LNCAP (cell line): ENCODE data around the gene AMOTL1.

Source experiments
- TF ChIP-seq, protein P1 (sequence below): fragments of 450-650 bp; IDR thresholded peaks from 2 replicates; pipeline ENCODE4 v1.5.1; 2017; ENCODE audit warnings: mild to moderate bottlenecking

Gene AMOTL1

DNA sequence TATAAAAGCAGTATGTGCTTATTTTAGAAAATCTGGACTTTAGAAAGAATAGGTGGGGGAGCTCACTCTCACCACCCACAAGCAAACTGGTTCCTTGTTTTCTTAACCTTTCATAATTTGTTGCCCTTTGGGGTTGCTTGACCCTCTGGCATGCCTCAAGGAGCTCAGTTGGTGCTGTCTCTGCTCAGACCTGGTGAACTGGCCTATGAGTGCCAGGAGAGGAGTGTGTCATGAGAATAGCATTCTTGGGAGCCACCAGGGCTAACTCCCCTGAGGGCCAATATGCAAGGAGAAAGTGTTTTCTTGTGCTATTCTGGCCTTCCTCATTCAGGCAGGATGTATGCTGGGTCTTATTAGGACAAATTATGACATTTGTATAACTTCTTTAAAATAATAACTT lies 21.0 kb upstream of the AMOTL1 start:
- TF ChIP-seq, protein P1, sequence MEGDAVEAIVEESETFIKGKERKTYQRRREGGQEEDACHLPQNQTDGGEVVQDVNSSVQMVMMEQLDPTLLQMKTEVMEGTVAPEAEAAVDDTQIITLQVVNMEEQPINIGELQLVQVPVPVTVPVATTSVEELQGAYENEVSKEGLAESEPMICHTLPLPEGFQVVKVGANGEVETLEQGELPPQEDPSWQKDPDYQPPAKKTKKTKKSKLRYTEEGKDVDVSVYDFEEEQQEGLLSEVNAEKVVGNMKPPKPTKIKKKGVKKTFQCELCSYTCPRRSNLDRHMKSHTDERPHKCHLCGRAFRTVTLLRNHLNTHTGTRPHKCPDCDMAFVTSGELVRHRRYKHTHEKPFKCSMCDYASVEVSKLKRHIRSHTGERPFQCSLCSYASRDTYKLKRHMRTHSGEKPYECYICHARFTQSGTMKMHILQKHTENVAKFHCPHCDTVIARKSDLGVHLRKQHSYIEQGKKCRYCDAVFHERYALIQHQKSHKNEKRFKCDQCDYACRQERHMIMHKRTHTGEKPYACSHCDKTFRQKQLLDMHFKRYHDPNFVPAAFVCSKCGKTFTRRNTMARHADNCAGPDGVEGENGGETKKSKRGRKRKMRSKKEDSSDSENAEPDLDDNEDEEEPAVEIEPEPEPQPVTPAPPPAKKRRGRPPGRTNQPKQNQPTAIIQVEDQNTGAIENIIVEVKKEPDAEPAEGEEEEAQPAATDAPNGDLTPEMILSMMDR = no peak

DNA sequence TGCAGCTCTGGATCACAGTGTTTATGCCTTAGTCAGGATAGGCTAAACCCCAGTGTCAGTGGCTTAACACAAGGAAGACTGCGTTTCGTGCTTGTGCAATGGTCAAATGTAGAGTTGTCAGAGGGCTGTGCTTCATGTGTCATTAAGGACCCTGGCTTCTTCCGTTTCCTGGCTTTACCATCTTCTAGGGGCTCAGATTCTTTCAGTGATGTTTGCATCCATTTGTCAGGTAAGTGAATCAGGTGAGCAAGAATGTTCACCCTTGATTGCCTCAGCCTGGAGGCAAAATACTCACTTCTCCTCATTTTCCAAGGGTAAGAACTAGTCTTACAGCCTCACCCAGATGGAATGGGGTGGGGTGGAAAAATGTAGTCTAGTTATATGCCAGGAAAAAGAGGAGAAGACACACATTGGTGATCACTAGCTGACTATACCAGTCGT lies 20.5 kb upstream of the AMOTL1 start:
- TF ChIP-seq, protein P1 = no peak

DNA sequence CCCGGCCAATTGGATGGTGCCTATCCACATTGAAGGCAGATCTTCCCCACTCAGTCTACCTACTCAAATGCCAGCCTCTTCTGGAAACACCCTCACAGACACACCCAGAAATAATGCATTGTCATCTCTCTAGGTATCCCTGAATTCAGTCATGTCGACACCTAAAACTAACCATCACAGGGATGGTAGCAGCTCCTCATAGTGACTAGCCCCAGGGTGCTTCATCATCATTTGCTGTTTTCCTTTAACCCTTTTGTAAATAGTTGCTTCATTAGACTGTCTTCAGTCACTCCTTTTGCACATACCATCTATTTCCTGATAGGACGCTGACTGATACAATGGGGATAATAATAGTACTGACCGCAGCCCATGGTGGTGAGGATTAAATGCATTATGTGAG lies 18.8 kb upstream of the AMOTL1 start:
- TF ChIP-seq, protein P1 = no peak

DNA sequence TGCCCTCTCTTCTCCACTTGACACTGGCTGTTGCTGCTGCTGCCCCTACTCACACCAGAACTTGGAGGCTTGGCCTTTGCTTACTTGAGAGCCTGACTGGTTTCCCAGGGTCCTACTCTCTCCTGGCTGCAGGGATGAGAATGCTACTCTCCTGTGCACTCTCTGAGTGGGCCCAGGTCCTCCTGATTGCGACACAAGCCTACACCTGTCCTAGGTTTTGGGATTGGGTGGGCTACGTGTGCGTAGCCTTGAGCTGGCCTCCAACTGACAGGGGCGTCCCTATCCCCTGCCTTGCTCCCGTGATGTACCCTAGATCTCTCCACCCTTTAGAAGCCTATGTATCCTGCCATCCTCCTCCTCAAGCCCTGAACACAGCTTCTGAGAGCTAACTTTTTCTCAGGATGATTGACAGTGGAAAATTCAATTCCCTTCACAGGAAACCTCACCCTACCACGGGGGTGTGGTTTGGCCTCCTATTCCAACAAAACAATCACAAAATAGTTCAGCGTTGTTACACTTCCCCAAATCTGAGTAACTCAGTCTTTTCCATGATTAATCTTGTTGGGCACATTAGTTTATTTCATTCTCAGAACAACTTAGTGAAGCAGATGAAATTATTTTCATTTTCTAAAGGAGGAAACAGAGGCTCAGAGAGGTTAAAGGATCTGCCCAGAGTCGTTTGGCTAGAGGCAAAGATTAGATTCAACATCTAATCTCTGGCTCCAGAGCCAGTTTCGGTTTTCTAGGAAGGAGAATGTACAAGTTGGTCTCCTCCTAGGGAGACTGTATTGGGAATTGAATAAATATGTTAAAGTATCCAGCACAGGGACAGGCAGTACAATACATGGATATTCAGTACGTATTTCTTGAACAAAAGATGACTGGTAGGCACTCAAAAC lies 17.6 kb upstream of the AMOTL1 start:
- TF ChIP-seq, protein P1 = no peak

DNA sequence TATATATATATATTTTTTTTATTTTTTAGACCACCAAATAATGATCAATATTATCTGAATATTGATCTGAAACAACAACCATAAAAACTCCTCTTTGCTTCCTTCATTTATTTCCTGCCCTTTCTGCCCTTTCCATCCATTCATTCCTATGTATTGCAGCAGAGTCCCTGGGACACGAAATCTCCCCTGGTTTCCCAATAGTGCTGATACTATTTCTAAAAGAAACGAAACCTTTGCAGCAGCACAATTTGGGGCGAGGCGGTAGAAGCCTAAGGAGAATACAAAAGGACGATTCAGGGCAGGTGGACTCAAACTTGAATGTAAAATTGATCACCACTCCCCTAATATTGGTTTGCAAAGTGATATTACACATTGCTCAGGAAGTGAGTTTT lies 16.9 kb upstream of the AMOTL1 start:
- TF ChIP-seq, protein P1 = no peak

DNA sequence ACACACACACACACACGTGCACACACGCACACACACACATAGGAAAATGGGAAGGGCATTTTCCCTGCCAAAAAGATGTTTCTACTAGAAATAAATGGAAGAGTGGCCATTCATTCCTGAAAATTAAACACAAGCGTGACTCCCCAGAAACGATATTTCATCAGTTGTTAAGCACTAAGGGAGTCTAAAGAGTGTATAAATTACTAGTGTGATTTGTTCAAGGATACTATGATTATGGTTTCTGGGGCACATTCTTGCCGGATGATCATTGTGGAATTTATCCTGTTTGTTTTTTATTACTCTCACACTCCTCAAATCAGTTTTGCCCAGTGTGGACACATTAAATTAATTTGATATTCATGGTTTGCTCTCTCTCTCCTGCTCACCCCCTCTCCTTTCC lies 16.4 kb upstream of the AMOTL1 start:
- TF ChIP-seq, protein P1 = no peak

DNA sequence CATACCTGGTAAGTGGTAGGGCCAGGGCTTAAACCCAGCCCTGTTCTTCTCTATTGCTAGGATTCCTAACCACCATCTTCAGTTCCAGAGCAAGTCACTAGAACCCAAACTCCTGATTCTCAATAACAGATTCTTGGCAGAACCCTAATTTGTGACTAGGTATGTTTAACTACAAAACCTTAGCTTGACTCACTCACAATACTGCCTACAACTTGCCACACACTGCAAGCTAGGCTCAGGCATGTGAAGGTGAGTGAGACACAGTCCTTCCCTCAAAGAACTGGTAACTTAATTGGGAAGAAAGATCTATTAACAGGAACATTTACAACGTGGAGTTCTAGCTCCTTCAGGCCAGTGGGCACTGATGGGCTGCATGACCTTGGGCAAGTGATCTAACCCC lies 14.5 kb upstream of the AMOTL1 start:
- TF ChIP-seq, protein P1 = no peak

- TF ChIP-seq, protein P1 = no peak
These were observed 13.8 kb upstream of the AMOTL1 start for GRCh38 chr11:94754335-94754734.
